ENCODE results near the gene NALCN. TPM values are rescaled to one million over a fixed set of nuclear protein-coding genes. Genes with fewer than 3 reads are reported as not detected.

The NALCN gene
- total and polyA plus RNA-seq, 2 experiments from 2014 or later: 0.50 to 0.87 TPM

- TF ChIP-seq ZNF462 (CRISPR knock-in tag; IDR thresholded peaks at IDR 0.05): no peak
- no peak for TF ChIP-seq NANOG (IDR thresholded peaks at IDR 0.05; ENCODE audit: borderline replicate concordance)
Measured at GRCh38 chr13:101082441-101082840, 333.9 kb downstream of the NALCN start (continued).

- Mint-ChIP-seq H3K4me1 (no peaks in the 10 kb centered on the region), H3K27ac (no peak overlapping the region), H3K9me3 (peaks cover 26% of the 10 kb centered on the region), H3K4me3 (no peak overlapping the region), H3K36me3 (ENCODE audit: low read depth) (peaks cover 10% of the 10 kb centered on the region), H3K27me3 (ENCODE audit: insufficient read depth, low read depth, poor library complexity) (peaks cover 2% of the 10 kb centered on the region)
- Histone ChIP-seq H4K20me1 (replicated peaks; ENCODE audit: insufficient read depth) (no peaks in the 10 kb centered on the region), H3K27ac (ENCODE audit: low read depth) (no peak overlapping the region), H3K27me3 (ENCODE audit: insufficient read depth) (no peaks in the 10 kb centered on the region), H3F3A (replicated peaks; ENCODE audit: low read depth) (no peaks in the 10 kb centered on the region), H2AFZ (no peak overlapping the region; the same call in 1 of the 2 replicates), H3K4me2 (no peak overlapping the region), H3K4me3 (no peak overlapping the region), H3K9me2 (ENCODE audit: insufficient read depth) (peaks cover 17% of the 10 kb centered on the region), H3K79me2 (replicated peaks; ENCODE audit: insufficient read depth) (no peaks in the 10 kb centered on the region), H3K36me3 (ENCODE audit: insufficient read depth) (peaks cover 5% of the 10 kb centered on the region; the same call in 1 of the 2 replicates), H3K4me1 (ENCODE audit: insufficient read depth) (no peaks in the 10 kb centered on the region)
- DNase-seq (ENCODE audit: low spot score) (no peak), ATAC-seq (no peak)
- TF ChIP-seq ZNF462 (CRISPR knock-in tag; IDR thresholded peaks at IDR 0.05) (no peak), EZH2 (IDR thresholded peaks at IDR 0.05; ENCODE audit: low read depth, unreplicated experiment) (no peak), JUNB (IDR thresholded peaks at IDR 0.05; ENCODE audit: unreplicated experiment) (no peak), ZNF331 (CRISPR knock-in tag; IDR thresholded peaks at IDR 0.05; ENCODE audit: low read depth) (no peak), REST (IDR thresholded peaks at IDR 0.05; ENCODE audit: unreplicated experiment) (no peak)
Measured at GRCh38 chr13:101080616-101081015, 335.7 kb downstream of the NALCN start.
